GM06990 (cell line): ENCODE data around the gene SIM1.

Experiments
- DNase-seq: peaks from one replicate; pipeline ENCODE4 v3.0.0-alpha.2; 2011; ENCODE audit not compliant: insufficient read length; ENCODE audit errors: extremely low read depth
- H3K27me3 ChIP-seq: replicated peaks from 2 replicates; pipeline ENCODE4 v1.6.0; 2011; ENCODE audit warnings: low read length; ENCODE audit not compliant: control insufficient read depth, insufficient read depth
- H3K36me3 ChIP-seq: 2 replicates; pipeline ENCODE4 v1.5.1; 2011; ENCODE audit warnings: low read length; ENCODE audit not compliant: control insufficient read depth, insufficient read depth
- H3K4me3 ChIP-seq: replicated peaks from 2 replicates; pipeline ENCODE4 v1.5.1; 2011; ENCODE audit warnings: low read depth, mild to moderate bottlenecking, control low read depth, low read length
- TF ChIP-seq, protein P1 (sequence below): IDR thresholded peaks from 2 replicates; pipeline ENCODE4 v1.5.1; 2011; ENCODE audit warnings: low read length, control low read depth, mild to moderate bottlenecking, inconsistent platforms; ENCODE audit not compliant: insufficient read depth, poor library complexity, severe bottlenecking

SIM1 gene

DNA sequence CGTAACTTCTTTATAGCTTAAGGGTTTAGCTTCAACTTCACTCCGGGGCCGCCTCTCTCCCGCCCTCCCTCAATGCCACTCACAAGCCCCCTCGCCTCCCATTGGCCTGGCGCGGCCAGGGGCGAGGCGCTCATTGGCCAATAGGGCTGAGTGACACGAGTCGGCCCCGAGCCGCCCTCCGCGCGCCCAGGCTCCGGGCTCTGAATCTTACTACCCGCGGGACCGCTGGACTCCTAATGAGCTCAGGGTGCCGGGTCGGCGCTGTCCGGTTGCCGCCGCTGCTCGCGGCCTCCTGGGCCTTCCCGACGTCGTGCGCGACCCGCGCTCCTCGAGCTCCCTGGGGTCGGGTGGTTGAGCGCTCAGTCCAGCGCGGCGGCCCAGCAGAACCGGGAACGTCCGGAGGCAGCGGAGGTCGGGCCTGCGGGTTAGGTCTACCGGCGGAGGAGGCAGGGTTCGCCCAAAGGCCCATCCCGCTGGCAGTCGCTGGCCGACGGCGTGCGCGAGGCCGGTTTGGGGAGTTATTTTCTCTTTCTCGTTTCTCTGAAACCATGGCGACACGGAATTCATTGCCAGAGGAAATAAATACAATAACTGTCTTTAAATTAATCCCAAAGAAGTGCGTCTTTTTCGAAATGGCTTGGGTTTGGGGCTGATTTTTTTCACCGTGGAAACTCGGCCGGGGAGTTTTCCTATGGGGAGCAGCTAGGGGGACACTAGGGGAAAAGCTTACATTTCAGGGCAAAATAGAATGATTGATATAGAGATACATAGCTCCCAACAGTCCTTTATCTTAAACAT lies at the start of gene SIM1:
TSS of gene SIM1 (minus strand) at position 19 of the 798 bp plus-strand sequence. CDS start 1,453 bp downstream, outside the sequence.
- DNase-seq = peak; percentile 36
- H3K36me3 ChIP-seq = no peaks in the 10 kb centered on the region
- TF ChIP-seq, protein P1, sequence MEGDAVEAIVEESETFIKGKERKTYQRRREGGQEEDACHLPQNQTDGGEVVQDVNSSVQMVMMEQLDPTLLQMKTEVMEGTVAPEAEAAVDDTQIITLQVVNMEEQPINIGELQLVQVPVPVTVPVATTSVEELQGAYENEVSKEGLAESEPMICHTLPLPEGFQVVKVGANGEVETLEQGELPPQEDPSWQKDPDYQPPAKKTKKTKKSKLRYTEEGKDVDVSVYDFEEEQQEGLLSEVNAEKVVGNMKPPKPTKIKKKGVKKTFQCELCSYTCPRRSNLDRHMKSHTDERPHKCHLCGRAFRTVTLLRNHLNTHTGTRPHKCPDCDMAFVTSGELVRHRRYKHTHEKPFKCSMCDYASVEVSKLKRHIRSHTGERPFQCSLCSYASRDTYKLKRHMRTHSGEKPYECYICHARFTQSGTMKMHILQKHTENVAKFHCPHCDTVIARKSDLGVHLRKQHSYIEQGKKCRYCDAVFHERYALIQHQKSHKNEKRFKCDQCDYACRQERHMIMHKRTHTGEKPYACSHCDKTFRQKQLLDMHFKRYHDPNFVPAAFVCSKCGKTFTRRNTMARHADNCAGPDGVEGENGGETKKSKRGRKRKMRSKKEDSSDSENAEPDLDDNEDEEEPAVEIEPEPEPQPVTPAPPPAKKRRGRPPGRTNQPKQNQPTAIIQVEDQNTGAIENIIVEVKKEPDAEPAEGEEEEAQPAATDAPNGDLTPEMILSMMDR = no peak
- H3K27me3 ChIP-seq = peaks cover 5% of the 10 kb centered on the region
- H3K4me3 ChIP-seq = no peak within 1 kb of the TSS

DNA sequence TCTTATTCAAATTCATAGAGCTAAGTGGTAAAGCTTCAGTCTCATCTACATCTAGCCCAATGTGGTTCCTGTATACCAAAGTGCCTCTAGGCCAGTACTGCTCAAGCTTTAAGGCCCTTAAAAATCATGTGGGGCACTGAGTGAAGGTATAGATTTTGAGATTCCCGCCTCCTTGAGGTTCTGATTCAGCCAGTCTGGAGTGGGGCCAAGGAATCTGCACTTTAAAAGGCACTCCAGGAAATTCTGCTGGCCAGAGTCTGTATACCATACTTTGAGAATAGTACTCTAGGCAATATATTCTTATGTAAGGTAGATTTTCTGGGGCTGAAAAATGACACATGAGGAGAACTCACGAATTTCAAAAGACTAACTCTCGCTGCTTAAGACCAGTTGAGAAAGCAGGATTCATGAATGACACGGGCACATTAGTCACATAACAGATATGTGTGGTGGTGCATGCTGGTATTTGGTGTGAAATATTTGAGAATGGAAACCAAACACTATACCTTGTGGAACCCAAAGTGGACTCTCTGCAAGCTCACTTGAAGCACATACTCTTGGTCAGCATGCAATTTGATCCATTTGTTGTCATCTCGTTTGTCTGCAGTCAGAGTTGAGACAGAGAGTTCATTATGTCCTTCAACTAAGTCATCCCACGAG lies 47.6 kb upstream of the SIM1 start:
- Histone ChIP-seq H3K36me3 (peaks cover 10% of the 10 kb centered on the region), H3K27me3 (no peaks in the 10 kb centered on the region), H3K4me3 (no peak overlapping the region)
- TF ChIP-seq, protein P1 = no peak
- DNase-seq = no peak

DNA sequence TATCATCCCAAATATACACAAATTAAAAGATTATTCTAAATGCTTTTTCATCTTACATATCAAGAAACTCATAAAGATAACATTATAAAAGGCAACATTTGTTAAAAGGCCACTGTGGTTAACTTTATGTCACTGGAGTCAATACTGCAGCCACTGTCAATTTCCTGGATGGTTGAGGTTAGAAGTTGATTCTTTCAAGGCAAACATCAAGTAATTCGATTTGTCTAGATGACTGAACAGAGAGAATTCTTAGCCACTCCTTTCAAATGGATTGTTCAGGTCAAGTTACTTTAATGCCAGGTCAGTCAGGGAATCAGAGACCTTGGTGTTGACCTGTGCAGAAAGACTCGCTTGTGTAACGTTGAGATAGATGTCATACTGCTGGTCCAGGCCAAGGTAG lies 44.4 kb upstream of the SIM1 start:
- peaks cover 7% of the 10 kb centered on the region for H3K36me3 ChIP-seq
- H3K4me3 ChIP-seq = no peak overlapping the region
- no peaks in the 10 kb centered on the region for H3K27me3 ChIP-seq
- DNase-seq = no peak
- TF ChIP-seq, protein P1 = no peak

GRCh38 chr6:100506651-100507050 lies 41.9 kb upstream of the SIM1 start:
- no peak overlapping the region for H3K4me3 ChIP-seq
- H3K27me3 ChIP-seq = no peaks in the 10 kb centered on the region
- DNase-seq = no peak
- TF ChIP-seq, protein P1 = no peak
- peaks cover 2% of the 10 kb centered on the region; the same call in 1 of the 2 replicates for H3K36me3 ChIP-seq

DNA sequence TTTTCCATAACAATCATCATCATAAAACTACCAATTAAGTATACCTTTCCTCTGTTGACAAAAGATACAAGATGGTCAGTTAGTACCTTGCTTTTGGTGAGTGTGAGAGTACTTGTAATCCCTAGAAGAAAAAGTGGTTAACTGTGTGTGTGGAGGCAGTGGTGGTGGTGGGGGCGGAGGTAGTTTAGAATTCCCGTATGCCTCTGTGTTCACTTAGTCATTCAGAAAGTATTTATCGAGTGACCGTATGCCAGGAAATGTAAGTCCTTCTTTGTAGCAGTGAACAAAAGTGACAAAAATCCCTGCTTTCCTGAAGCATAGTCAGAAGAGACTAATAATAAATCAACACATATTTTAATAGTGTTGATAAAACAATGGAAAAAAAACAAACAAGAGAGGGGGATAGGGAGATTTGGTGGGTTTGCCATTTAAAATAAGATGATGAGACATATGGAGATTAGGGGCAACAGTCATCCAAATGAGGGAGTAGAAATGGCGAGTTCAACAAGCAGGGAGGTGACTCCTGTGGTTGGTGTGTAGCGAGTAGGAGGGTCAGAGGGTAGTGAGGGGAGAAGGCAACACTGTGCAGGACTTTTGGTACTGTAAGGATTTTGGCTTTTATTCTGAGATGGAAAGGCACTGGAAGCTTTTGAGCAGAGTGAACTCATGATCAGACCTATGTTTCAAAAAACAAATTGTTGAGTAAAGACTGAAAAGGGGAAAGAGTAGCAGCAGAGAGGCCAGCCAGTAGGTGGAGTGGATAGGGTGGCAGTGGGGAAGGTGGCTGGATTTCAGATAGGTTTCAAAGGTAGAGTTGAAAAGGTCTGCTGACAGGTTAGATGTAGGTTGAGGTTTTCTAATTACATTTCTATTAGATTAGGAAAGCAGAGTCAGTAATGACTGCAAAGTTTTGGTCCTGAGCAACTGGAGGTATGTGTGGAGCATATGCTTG lies 40.3 kb upstream of the SIM1 start:
- H3K36me3 ChIP-seq = peaks cover 2% of the 10 kb centered on the region; the same call in 1 of the 2 replicates
- no peaks in the 10 kb centered on the region for H3K27me3 ChIP-seq
- TF ChIP-seq, protein P1 = no peak
- no peak for DNase-seq
- no peak overlapping the region for H3K4me3 ChIP-seq
